HEK293 (cell line): Measurements from ENCODE around the gene TMEM256.

ENCODE experiments used
- CTCF ChIA-PET: fragments of 350-600 bp; formaldehyde crosslinking; extraction: SDS; loops from one replicate; lab custom pipeline; 2021; ENCODE audit warnings: antibody characterized with exemption; lab: Yijun Ruan, JAX
- POLR2A ChIA-PET: fragments of 300-600 bp; formaldehyde crosslinking; extraction: SDS; loops from one replicate; lab custom pipeline; 2020; ENCODE audit warnings: antibody characterized with exemption, inconsistent platforms; lab: Yijun Ruan, JAX
- H3K27ac ChIP-seq: fragments of 200-500 bp; sonication (Bioruptor generic); 2 replicates; pipeline ENCODE4 v1.5.1; 2014; ENCODE audit warnings: low read depth, low read length, control low read depth, inconsistent platforms; ENCODE audit errors: extremely low read depth
- H3K36me3 ChIP-seq, 2 experiments: fragments of 200-500 bp in 1 of 2; sonication (Bioruptor generic) in 1 of 2; 1 replicate in 1 of 2; 2 replicates in 1 of 2; pipeline ENCODE4 v1.5.1; 2014 to 2017; ENCODE audit warnings: inconsistent platforms in 2 of 2, low read length in 2 of 2; ENCODE audit not compliant: control insufficient read depth in 2 of 2, insufficient read depth in 1 of 2
- H3K4me1 ChIP-seq: fragments of 200-500 bp; sonication (Bioruptor generic); 2 replicates; pipeline ENCODE4 v1.5.1; 2014; ENCODE audit warnings: mild to moderate bottlenecking, low read length, inconsistent platforms; ENCODE audit not compliant: control insufficient read depth, insufficient read depth
- H3K4me3 ChIP-seq: 2 replicates; pipeline ENCODE4 v1.5.1; 2011; ENCODE audit warnings: low read depth, mild to moderate bottlenecking, control low read depth, low read length, moderate library complexity
- H3K9me3 ChIP-seq: fragments of 200-500 bp; sonication (Bioruptor generic); 2 replicates; pipeline ENCODE4 v1.5.1; 2014; ENCODE audit warnings: low read depth, low read length, inconsistent platforms; ENCODE audit not compliant: control insufficient read depth, insufficient read depth
- EGR2 ChIP-seq: fragments of 450-650 bp; formaldehyde crosslinking; IDR thresholded peaks from 2 replicates; pipeline ENCODE4 v1.5.1; 2016; ENCODE audit warnings: low read depth, missing biosample characterization, missing genetic modification characterization
- GFI1B ChIP-seq: fragments of 450-650 bp; formaldehyde crosslinking; IDR thresholded peaks from 2 replicates; pipeline ENCODE4 v1.5.1; 2016; ENCODE audit warnings: missing biosample characterization, missing genetic modification characterization
- GLIS2 ChIP-seq: fragments of 450-650 bp; formaldehyde crosslinking; IDR thresholded peaks from 2 replicates; pipeline ENCODE4 v1.5.1; 2016; ENCODE audit warnings: missing biosample characterization, missing genetic modification characterization
- KLF16 ChIP-seq: fragments of 450-650 bp; formaldehyde crosslinking; IDR thresholded peaks from 2 replicates; pipeline ENCODE4 v1.5.1; 2017; ENCODE audit warnings: missing biosample characterization, missing genetic modification characterization
- PRDM1 ChIP-seq: fragments of 450-650 bp; formaldehyde crosslinking; IDR thresholded peaks from 2 replicates; pipeline ENCODE4; 2016; ENCODE audit warnings: missing biosample characterization, missing genetic modification characterization
- PRDM10 ChIP-seq: fragments of 450-650 bp; formaldehyde crosslinking; IDR thresholded peaks from 2 replicates; pipeline ENCODE4 v1.5.1; 2016; ENCODE audit warnings: missing biosample characterization, missing genetic modification characterization
- SCRT1 ChIP-seq: fragments of 450-650 bp; formaldehyde crosslinking; IDR thresholded peaks from 2 replicates; pipeline ENCODE4 v1.5.1; 2016; ENCODE audit warnings: missing biosample characterization, missing genetic modification characterization, borderline replicate concordance
- TRIM28 ChIP-seq: IDR thresholded peaks from 2 replicates; pipeline ENCODE4 v1.6.1; 2011; ENCODE audit warnings: low read length, control low read depth, borderline replicate concordance
- ZBTB20 ChIP-seq: fragments of 450-650 bp; formaldehyde crosslinking; IDR thresholded peaks from 2 replicates; pipeline ENCODE4 v1.5.1; 2016; ENCODE audit warnings: missing biosample characterization, missing genetic modification characterization
- ZBTB26 ChIP-seq: fragments of 450-650 bp; formaldehyde crosslinking; optimal IDR thresholded peaks from 2 replicates; pipeline ENCODE3; 2016; ENCODE audit warnings: missing biosample characterization, mild to moderate bottlenecking, missing genetic modification characterization
- ZFP41 ChIP-seq: fragments of 450-650 bp; formaldehyde crosslinking; IDR thresholded peaks from 2 replicates; pipeline ENCODE4 v1.5.1; 2016; ENCODE audit warnings: missing biosample characterization, missing genetic modification characterization, borderline replicate concordance
- ZNF114 ChIP-seq: fragments of 450-650 bp; formaldehyde crosslinking; IDR thresholded peaks from 2 replicates; pipeline ENCODE4 v1.5.0; 2017; ENCODE audit warnings: missing biosample characterization, missing genetic modification characterization
- ZNF133 ChIP-seq: fragments of 450-650 bp; formaldehyde crosslinking; IDR thresholded peaks from 2 replicates; pipeline ENCODE4 v1.5.1; 2016; ENCODE audit warnings: missing biosample characterization, missing genetic modification characterization
- ZNF2 ChIP-seq: fragments of 450-650 bp; formaldehyde crosslinking; IDR thresholded peaks from 2 replicates; pipeline ENCODE4 v1.5.1; 2016; ENCODE audit warnings: missing biosample characterization, missing genetic modification characterization
- ZNF202 ChIP-seq: fragments of 450-650 bp; formaldehyde crosslinking; IDR thresholded peaks from 2 replicates; pipeline ENCODE4 v1.5.1; 2016; ENCODE audit warnings: missing biosample characterization, missing genetic modification characterization, borderline replicate concordance
- ZNF221 ChIP-seq: fragments of 450-650 bp; formaldehyde crosslinking; IDR thresholded peaks from 2 replicates; pipeline ENCODE4 v1.5.1; 2017; ENCODE audit warnings: missing biosample characterization, missing genetic modification characterization, borderline replicate concordance
- ZNF280D ChIP-seq: fragments of 450-650 bp; formaldehyde crosslinking; IDR thresholded peaks from 2 replicates; pipeline ENCODE4 v1.5.1; 2016; ENCODE audit warnings: missing biosample characterization, missing genetic modification characterization
- ZNF341 ChIP-seq: fragments of 450-650 bp; formaldehyde crosslinking; IDR thresholded peaks from 2 replicates; pipeline ENCODE4; 2016; ENCODE audit warnings: low read depth, missing biosample characterization, missing genetic modification characterization
- ZNF513 ChIP-seq: fragments of 450-650 bp; IDR thresholded peaks from 2 replicates; pipeline ENCODE4 v1.5.1; 2018; ENCODE audit warnings: missing biosample characterization, missing genetic modification characterization
- ZNF549 ChIP-seq: fragments of 450-650 bp; IDR thresholded peaks from 2 replicates; pipeline ENCODE4 v1.5.1; 2018; ENCODE audit warnings: missing biosample characterization, missing genetic modification characterization, mild to moderate bottlenecking, inconsistent platforms, moderate library complexity
- ZNF561 ChIP-seq: fragments of 450-650 bp; IDR thresholded peaks from 2 replicates; pipeline ENCODE4 v1.5.1; 2018; ENCODE audit warnings: missing biosample characterization, missing genetic modification characterization, borderline replicate concordance
- ZNF571 ChIP-seq: fragments of 450-650 bp; formaldehyde crosslinking; IDR thresholded peaks from 2 replicates; pipeline ENCODE4 v1.5.0; 2017; ENCODE audit warnings: missing biosample characterization, missing genetic modification characterization
- ZNF626 ChIP-seq: fragments of 450-650 bp; sonication (Bioruptor Pico); formaldehyde crosslinking; IDR thresholded peaks from 2 replicates; pipeline ENCODE4 v1.5.1; 2018; ENCODE audit warnings: missing biosample characterization, missing genetic modification characterization, inconsistent platforms
- ZNF654 ChIP-seq: fragments of 450-650 bp; formaldehyde crosslinking; IDR thresholded peaks from 2 replicates; pipeline ENCODE4 v1.5.1; 2016; ENCODE audit warnings: low read depth, missing biosample characterization, missing genetic modification characterization

TMEM256 gene

GRCh38 chr17:7383742-7384488 lies 20.0 kb downstream of the TMEM256 start:
- no peaks in the 10 kb centered on the region for H3K9me3 ChIP-seq
- H3K27ac ChIP-seq = no peak overlapping the region
- H3K4me3 ChIP-seq = no peak overlapping the region
- peaks cover 0 to 3% of the 10 kb centered on the region in 2 experiments; a peak in 2 of 3 replicates for H3K36me3 ChIP-seq
- POLR2A ChIA-PET = interaction anchor here (1.1 to 1.3 kb wide), 2 partner anchors 14 to 20 kb away, joined by 3 read pairs; partner anchors contain the start of gene TMEM256
- CTCF ChIA-PET = no interaction called here
- no peaks in the 10 kb centered on the region for H3K4me1 ChIP-seq
- no peak for TF ChIP-seq EGR2 (tag by site-specific recombination)
- TF ChIP-seq GFI1B (tag by site-specific recombination) = no peak
- no peak for TF ChIP-seq ZNF114 (tag by site-specific recombination)
- no peak for TF ChIP-seq ZNF133
- TF ChIP-seq ZBTB26 (tag by site-specific recombination) = no peak
- TF ChIP-seq ZFP41 (tag by site-specific recombination) = no peak
- TF ChIP-seq ZNF2 (tag by site-specific recombination) = no peak
- TF ChIP-seq ZNF549 (tag by site-specific recombination) = no peak
- TF ChIP-seq PRDM10 (tag by site-specific recombination) = no peak
- no peak for TF ChIP-seq ZNF571 (tag by site-specific recombination)
- no peak for TF ChIP-seq ZNF626

GRCh38 chr17:7383371-7383741 lies 20.5 kb downstream of the TMEM256 start:
- POLR2A ChIA-PET = interaction anchor here (1.1 kb wide), 2 partner anchors 15 to 21 kb away, joined by 3 to 4 read pairs; partner anchors contain the start of gene TMEM256
- H3K4me3 ChIP-seq = no peak overlapping the region
- TF ChIP-seq ZNF114 (tag by site-specific recombination) (no peak), ZNF202 (tag by site-specific recombination) (no peak), GLIS2 (tag by site-specific recombination) (no peak), KLF16 (no peak), ZNF561 (tag by site-specific recombination) (no peak), ZNF654 (tag by site-specific recombination) (no peak), ZNF221 (tag by site-specific recombination) (no peak), SCRT1 (tag by site-specific recombination) (no peak), ZNF513 (tag by site-specific recombination) (no peak), ZFP41 (tag by site-specific recombination) (no peak), TRIM28 (no peak), PRDM1 (tag by site-specific recombination) (no peak), ZBTB20 (tag by site-specific recombination) (no peak), ZNF341 (no peak), ZNF280D (tag by site-specific recombination) (no peak)

More at GRCh38 chr17:7383371-7383741, 20.5 kb downstream of the TMEM256 start:
- no peaks in the 10 kb centered on the region; a peak in 1 of 3 replicates for H3K36me3 ChIP-seq
- H3K27ac ChIP-seq = no peak overlapping the region
- H3K4me1 ChIP-seq = no peaks in the 10 kb centered on the region
- CTCF ChIA-PET = no interaction called here
- no peaks in the 10 kb centered on the region for H3K9me3 ChIP-seq
